ENCODE results near the gene PID1.

DNA sequence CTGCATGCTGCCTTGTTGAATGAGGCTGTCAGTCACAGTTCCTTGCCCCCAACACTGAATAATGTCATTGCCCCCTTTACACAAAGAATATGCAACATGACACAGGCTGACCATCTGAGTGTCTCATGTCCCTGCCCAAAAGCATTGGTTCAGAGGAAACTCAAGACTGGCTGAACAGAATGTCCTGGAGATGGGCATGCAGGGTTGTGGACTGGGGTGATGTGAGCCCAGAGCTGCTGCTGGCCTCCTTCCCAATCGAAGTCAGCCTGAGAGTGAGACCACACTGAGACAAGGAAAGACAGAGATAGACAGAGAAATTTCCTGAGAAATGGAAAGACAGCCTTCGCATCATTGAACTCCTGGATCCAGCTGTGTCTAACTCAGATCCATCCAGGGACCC lies 110.1 kb downstream of the PID1 start:
- no peak for TF ChIP-seq POLR2A (IDR thresholded peaks at IDR 0.05)
- TF ChIP-seq, protein P1, sequence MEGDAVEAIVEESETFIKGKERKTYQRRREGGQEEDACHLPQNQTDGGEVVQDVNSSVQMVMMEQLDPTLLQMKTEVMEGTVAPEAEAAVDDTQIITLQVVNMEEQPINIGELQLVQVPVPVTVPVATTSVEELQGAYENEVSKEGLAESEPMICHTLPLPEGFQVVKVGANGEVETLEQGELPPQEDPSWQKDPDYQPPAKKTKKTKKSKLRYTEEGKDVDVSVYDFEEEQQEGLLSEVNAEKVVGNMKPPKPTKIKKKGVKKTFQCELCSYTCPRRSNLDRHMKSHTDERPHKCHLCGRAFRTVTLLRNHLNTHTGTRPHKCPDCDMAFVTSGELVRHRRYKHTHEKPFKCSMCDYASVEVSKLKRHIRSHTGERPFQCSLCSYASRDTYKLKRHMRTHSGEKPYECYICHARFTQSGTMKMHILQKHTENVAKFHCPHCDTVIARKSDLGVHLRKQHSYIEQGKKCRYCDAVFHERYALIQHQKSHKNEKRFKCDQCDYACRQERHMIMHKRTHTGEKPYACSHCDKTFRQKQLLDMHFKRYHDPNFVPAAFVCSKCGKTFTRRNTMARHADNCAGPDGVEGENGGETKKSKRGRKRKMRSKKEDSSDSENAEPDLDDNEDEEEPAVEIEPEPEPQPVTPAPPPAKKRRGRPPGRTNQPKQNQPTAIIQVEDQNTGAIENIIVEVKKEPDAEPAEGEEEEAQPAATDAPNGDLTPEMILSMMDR (IDR thresholded peaks at IDR 0.05) = no peak
